SK-N-SH (cell line): ENCODE results near the gene NFIA.

Source experiments
- CHD2 ChIP-seq: fragments of 150-350 bp; IDR thresholded peaks from 2 replicates; pipeline ENCODE4 v1.6.1; 2018; ENCODE audit warnings: low read length; ENCODE audit not compliant: partially characterized antibody
- ELF1 ChIP-seq: IDR thresholded peaks from 2 replicates; pipeline ENCODE4 v1.4.0; 2012
- EZH2phosphoT487 ChIP-seq: fragments of 200-600 bp; sonication (generic); IDR thresholded peaks from 2 replicates; pipeline ENCODE4 v1.6.1; 2017; ENCODE audit warnings: low read depth, mixed run types, mild to moderate bottlenecking, antibody characterized with exemption, moderate library complexity, borderline replicate concordance
- FOSL2 ChIP-seq: IDR thresholded peaks from 2 replicates; pipeline ENCODE4 v1.4.0; 2012; ENCODE audit warnings: low read depth, mild to moderate bottlenecking, moderate library complexity, borderline replicate concordance
- MXI1 ChIP-seq: IDR thresholded peaks from 2 replicates; pipeline ENCODE4 v1.6.1; 2012; ENCODE audit warnings: mild to moderate bottlenecking, low read depth, low read length, improper control_type of control experiment
- POLR2AphosphoS5 ChIP-seq: IDR thresholded peaks from 2 replicates; pipeline ENCODE4 v1.6.1; 2012; ENCODE audit warnings: low read depth, low read length
- RFX5 ChIP-seq: IDR thresholded peaks from 2 replicates; pipeline ENCODE4 v1.6.1; 2012; ENCODE audit warnings: mild to moderate bottlenecking, improper control_type of control experiment, low read length
- RXRA ChIP-seq: IDR thresholded peaks from 2 replicates; pipeline ENCODE4 v1.4.0; 2012; ENCODE audit warnings: low read depth, mild to moderate bottlenecking, borderline replicate concordance
- SIN3A ChIP-seq: IDR thresholded peaks from 2 replicates; pipeline ENCODE4 v1.6.1; 2012; ENCODE audit warnings: low read depth, mild to moderate bottlenecking, low read length, moderate library complexity, borderline replicate concordance
- SMC3 ChIP-seq: IDR thresholded peaks from 2 replicates; pipeline ENCODE4 v1.6.1; 2012; ENCODE audit warnings: low read depth, low read length, improper control_type of control experiment
- TAF1 ChIP-seq: IDR thresholded peaks from 2 replicates; pipeline ENCODE4 v1.6.1; 2012; ENCODE audit warnings: low read depth, mild to moderate bottlenecking, low read length, moderate library complexity, borderline replicate concordance
- YY1 ChIP-seq: IDR thresholded peaks from 2 replicates; pipeline ENCODE4 v1.4.0; 2012; ENCODE audit warnings: low read depth, mild to moderate bottlenecking
- TF ChIP-seq, protein P1 (sequence below): fragments of 200-600 bp; sonication (generic); IDR thresholded peaks from 2 replicates; pipeline ENCODE4 v1.6.1; 2017; ENCODE audit warnings: antibody characterized with exemption, mild to moderate bottlenecking, moderate library complexity

GRCh38 chr1:61318319-61319125, 236.2 kb downstream of the NFIA start:
- TF ChIP-seq SIN3A (no peak), FOSL2 (no peak), POLR2AphosphoS5 (no peak), RXRA (no peak), EZH2phosphoT487 (no peak), TAF1 (no peak), SMC3 (no peak), YY1 (no peak), MXI1 (no peak), RFX5 (no peak), ELF1 (no peak), CHD2 (no peak)
- TF ChIP-seq, protein P1, sequence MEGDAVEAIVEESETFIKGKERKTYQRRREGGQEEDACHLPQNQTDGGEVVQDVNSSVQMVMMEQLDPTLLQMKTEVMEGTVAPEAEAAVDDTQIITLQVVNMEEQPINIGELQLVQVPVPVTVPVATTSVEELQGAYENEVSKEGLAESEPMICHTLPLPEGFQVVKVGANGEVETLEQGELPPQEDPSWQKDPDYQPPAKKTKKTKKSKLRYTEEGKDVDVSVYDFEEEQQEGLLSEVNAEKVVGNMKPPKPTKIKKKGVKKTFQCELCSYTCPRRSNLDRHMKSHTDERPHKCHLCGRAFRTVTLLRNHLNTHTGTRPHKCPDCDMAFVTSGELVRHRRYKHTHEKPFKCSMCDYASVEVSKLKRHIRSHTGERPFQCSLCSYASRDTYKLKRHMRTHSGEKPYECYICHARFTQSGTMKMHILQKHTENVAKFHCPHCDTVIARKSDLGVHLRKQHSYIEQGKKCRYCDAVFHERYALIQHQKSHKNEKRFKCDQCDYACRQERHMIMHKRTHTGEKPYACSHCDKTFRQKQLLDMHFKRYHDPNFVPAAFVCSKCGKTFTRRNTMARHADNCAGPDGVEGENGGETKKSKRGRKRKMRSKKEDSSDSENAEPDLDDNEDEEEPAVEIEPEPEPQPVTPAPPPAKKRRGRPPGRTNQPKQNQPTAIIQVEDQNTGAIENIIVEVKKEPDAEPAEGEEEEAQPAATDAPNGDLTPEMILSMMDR = no peak
